Thymus (tissue), 11 donors: ENCODE data around the gene SPINK4. TPM values are rescaled to one million over a fixed set of nuclear protein-coding genes. Genes with fewer than 3 reads are reported as not detected.
A peak's percentile ranks its signal among the peaks of the same experiment; 100 is the strongest.

Source experiments
- DNase-seq, 9 donors: peaks; one replicate each; pipeline ENCODE4 v3.0.0-alpha.2; 2013; ENCODE audit warnings: low spot score in 9 of 9, low read depth in 6 of 9, missing footprints in 1 of 9
- H3K27ac ChIP-seq, 2 donors: one replicate each; pipeline ENCODE4 v1.5.1; 2013; ENCODE audit warnings: control low read depth in 1 of 2, low read depth in 1 of 2, low read length in 1 of 2, mild to moderate bottlenecking in 1 of 2, moderate library complexity in 1 of 2
- H3K27me3 ChIP-seq, 2 donors: one replicate each; pipeline ENCODE4 v1.5.1; 2013; ENCODE audit warnings: low read length in 1 of 2; ENCODE audit not compliant: control insufficient read depth in 2 of 2, insufficient read depth in 1 of 2
- H3K36me3 ChIP-seq, 2 donors: one replicate each; pipeline ENCODE4 v1.5.1; 2013; ENCODE audit warnings: low read length in 1 of 2, mild to moderate bottlenecking in 1 of 2, moderate library complexity in 1 of 2; ENCODE audit not compliant: control insufficient read depth in 2 of 2, insufficient read depth in 2 of 2
- H3K4me1 ChIP-seq, 2 donors: one replicate each; pipeline ENCODE4 v1.5.1; 2013; ENCODE audit warnings: low read length in 2 of 2; ENCODE audit not compliant: control insufficient read depth in 2 of 2, insufficient read depth in 2 of 2
- H3K4me3 ChIP-seq, 2 donors: one replicate each; pipeline ENCODE4 v1.5.1; 2013; ENCODE audit warnings: low read length in 2 of 2, control low read depth in 1 of 2, mild to moderate bottlenecking in 1 of 2
- H3K9me3 ChIP-seq, 2 donors: one replicate each; pipeline ENCODE4 v1.5.1; 2013; ENCODE audit warnings: low read length in 1 of 2, mild to moderate bottlenecking in 1 of 2; ENCODE audit not compliant: control insufficient read depth in 2 of 2, insufficient read depth in 1 of 2
- WGBS: extraction: QIAGEN DNeasy Blood & Tissue Kit; methylation state at CpG from one replicate; pipeline ENCODE4 v1.1.7; 2013; 5-methylcytosine and 5-hydroxymethylcytosine counted together
- polyA plus RNA-seq: library from polyadenylated mRNA; stranded (reverse); fragments of 200-250 nt; gene quantifications from one replicate; pipeline ENCODE4 v1.2.3, GENCODE V29; 2013
- total RNA-seq: library from RNA; stranded (reverse); fragments of 120-200 nt; gene quantifications from one replicate; pipeline ENCODE4 v1.2.4, GENCODE V29; 2013
- donor health status: healthy.

The SPINK4 gene
- total and polyA plus RNA-seq, 2 donors = 0.38 to 2.1 TPM

GRCh38 chr9:33263131-33264002 lies 23.4 kb downstream of the SPINK4 start:
- peak overlapping the region; percentile 95 to 97 for H3K4me3 ChIP-seq
- H3K27ac ChIP-seq = no peak overlapping the region
- peaks cover 30 to 63% of the 10 kb centered on the region in 2 donors for H3K36me3 ChIP-seq
- H3K27me3 ChIP-seq = no peaks in the 10 kb centered on the region
- no peaks in the 10 kb centered on the region for H3K9me3 ChIP-seq
- H3K4me1 ChIP-seq = peaks cover 7 to 21% of the 10 kb centered on the region in 2 donors
- 9% methylated on average over 25 of the region's 25 CpGs for WGBS
- DNase-seq = peak in 3 of 9 donors; percentile 6 to 16 (median 10)

- peaks cover 7 to 21% of the 10 kb centered on the region in 2 donors for H3K4me1 ChIP-seq
- H3K36me3 ChIP-seq = peaks cover 26 to 63% of the 10 kb centered on the region in 2 donors
- H3K27ac ChIP-seq = peak overlapping the region; percentile 58 to 86
- no peaks in the 10 kb centered on the region for H3K27me3 ChIP-seq
- WGBS = under 1% methylated on average over 37 of the region's 37 CpGs
- no peaks in the 10 kb centered on the region for H3K9me3 ChIP-seq
- peak overlapping the region; percentile 95 to 97 for H3K4me3 ChIP-seq
- peak in 5 of 9 donors; percentile 22 to 58 (median 30) for DNase-seq
Observed at GRCh38 chr9:33264003-33264472, 24.1 kb downstream of the SPINK4 start.

- Histone ChIP-seq H3K27ac (peak within 1 kb of the TSS; percentile 85 to 86), H3K36me3 (peaks cover 20 to 60% of the 10 kb centered on the region in 2 donors), H3K4me1 (peaks cover 7 to 21% of the 10 kb centered on the region in 2 donors), H3K27me3 (no peaks in the 10 kb centered on the region), H3K9me3 (no peaks in the 10 kb centered on the region), H3K4me3 (peak within 1 kb of the TSS; percentile 95 to 97)
- WGBS = under 1% methylated on average over 67 of the region's 67 CpGs
- peak; percentile 97 to 100 (median 99) for DNase-seq
Observed at GRCh38 chr9:33264473-33265177, 24.7 kb downstream of the SPINK4 start, which contains the start of the genes BAG1 and CHMP5. Gene BAG1 (minus strand): TSS chr9:33264708. Gene CHMP5 (plus strand): TSS chr9:33265049. CDS start chr9:33265079, 30 bp downstream.

- Histone ChIP-seq H3K4me3 (peak overlapping the region; percentile 75 to 95), H3K27ac (peak overlapping the region; percentile 83 to 85), H3K36me3 (peaks cover 13 to 53% of the 10 kb centered on the region in 2 donors), H3K9me3 (no peaks in the 10 kb centered on the region), H3K4me1 (peaks cover 7 to 21% of the 10 kb centered on the region in 2 donors), H3K27me3 (no peaks in the 10 kb centered on the region)
- WGBS = 29% methylated on average over 13 of the region's 13 CpGs
- peak in 1 of 9 donors; percentile 18 for DNase-seq
Observed at GRCh38 chr9:33265211-33265865, 25.4 kb downstream of the SPINK4 start.

DNA sequence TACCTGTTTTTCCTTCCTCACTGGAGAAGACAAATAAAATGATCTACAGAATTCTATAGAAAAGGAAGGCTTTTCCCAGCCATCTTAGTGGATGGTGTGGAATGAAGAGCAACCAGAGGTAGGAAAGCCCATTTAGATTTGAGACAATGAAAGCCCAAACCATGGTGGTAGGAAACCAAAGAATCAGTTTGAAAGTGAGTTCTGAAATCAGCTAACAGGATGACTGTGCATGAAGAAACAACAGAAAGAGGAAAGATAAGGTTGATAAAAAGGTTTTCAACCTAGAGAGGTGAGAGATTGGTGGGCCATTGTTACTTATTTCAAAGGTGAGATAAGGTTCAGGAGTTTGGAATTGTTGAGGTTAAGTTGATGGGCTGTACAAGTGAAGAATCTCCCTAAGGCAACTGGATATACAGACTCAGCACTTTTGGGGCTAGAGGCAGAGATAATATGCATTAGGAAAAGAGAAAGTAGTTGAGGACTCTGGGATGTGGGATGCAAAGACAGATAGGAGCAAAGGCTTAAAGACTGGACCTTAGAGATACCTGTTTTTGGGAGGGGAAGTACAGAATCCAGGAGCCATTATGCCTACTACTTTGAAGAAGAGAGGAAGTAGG lies 27.3 kb downstream of the SPINK4 start:
- H3K9me3 ChIP-seq = no peaks in the 10 kb centered on the region
- DNase-seq = no peak
- H3K36me3 ChIP-seq = peaks cover 11 to 52% of the 10 kb centered on the region in 2 donors
- no peak overlapping the region for H3K4me3 ChIP-seq
- H3K4me1 ChIP-seq = peaks cover 7 to 21% of the 10 kb centered on the region in 2 donors
- no peaks in the 10 kb centered on the region for H3K27me3 ChIP-seq
- no peak overlapping the region for H3K27ac ChIP-seq

DNA sequence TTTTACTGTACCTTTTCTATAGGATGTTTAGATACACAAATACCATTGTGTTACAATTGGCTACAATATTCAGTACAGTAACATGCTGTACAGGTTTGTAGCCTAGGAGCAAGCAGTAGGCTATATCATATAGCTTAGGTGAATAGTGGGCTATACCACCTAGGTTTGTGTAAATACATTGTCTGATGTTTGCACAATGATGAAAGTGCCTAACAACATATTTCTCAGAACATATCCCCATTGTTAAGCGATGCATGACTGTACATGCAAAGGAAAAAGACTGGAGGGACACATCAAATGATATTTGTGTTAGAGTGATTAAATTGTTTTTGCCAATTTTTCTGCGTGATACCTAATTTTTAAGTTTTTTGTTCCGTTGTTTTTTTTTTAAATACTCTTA lies 30.2 kb downstream of the SPINK4 start:
- Histone ChIP-seq H3K4me1 (peaks cover 4 to 10% of the 10 kb centered on the region in 2 donors), H3K27me3 (no peaks in the 10 kb centered on the region), H3K27ac (no peak overlapping the region), H3K9me3 (no peaks in the 10 kb centered on the region), H3K4me3 (no peak overlapping the region), H3K36me3 (peaks cover 20 to 71% of the 10 kb centered on the region in 2 donors)
- DNase-seq = no peak
- WGBS = 98% methylated on average over 3 of the region's 3 CpGs

- 96% methylated on average over 1 of the region's 1 CpG for WGBS
- no peak overlapping the region for H3K27ac ChIP-seq
- no peaks in the 10 kb centered on the region for H3K27me3 ChIP-seq
- no peak overlapping the region for H3K4me3 ChIP-seq
- H3K36me3 ChIP-seq = peaks cover 25 to 75% of the 10 kb centered on the region in 2 donors
- DNase-seq = no peak
- no peaks in the 10 kb centered on the region for H3K4me1 ChIP-seq
- no peaks in the 10 kb centered on the region for H3K9me3 ChIP-seq
Observed at GRCh38 chr9:33272061-33272460, 32.1 kb downstream of the SPINK4 start.

- no peak overlapping the region for H3K27ac ChIP-seq
- H3K27me3 ChIP-seq = no peaks in the 10 kb centered on the region
- 98% methylated on average over 3 of the region's 3 CpGs for WGBS
- H3K4me3 ChIP-seq = no peak overlapping the region
- H3K9me3 ChIP-seq = no peaks in the 10 kb centered on the region
- H3K4me1 ChIP-seq = no peaks in the 10 kb centered on the region
- DNase-seq = no peak
- peaks cover 33 to 76% of the 10 kb centered on the region in 2 donors for H3K36me3 ChIP-seq
Observed at GRCh38 chr9:33273266-33273971, 33.5 kb downstream of the SPINK4 start.
